HEK293 (cell line): ENCODE measurements around the gene GCH1.

Experiments used
- CTCF ChIA-PET: fragments of 350-600 bp; formaldehyde crosslinking; extraction: SDS; loops from one replicate; lab custom pipeline; 2021; ENCODE audit warnings: antibody characterized with exemption; lab: Yijun Ruan, JAX
- POLR2A ChIA-PET: fragments of 300-600 bp; formaldehyde crosslinking; extraction: SDS; loops from one replicate; lab custom pipeline; 2020; ENCODE audit warnings: antibody characterized with exemption, inconsistent platforms; lab: Yijun Ruan, JAX
- H3K27ac ChIP-seq: fragments of 200-500 bp; sonication (Bioruptor generic); 2 replicates; pipeline ENCODE4 v1.5.1; 2014; ENCODE audit warnings: low read depth, low read length, control low read depth, inconsistent platforms; ENCODE audit errors: extremely low read depth
- H3K36me3 ChIP-seq, 2 experiments: fragments of 200-500 bp in 1 of 2; sonication (Bioruptor generic) in 1 of 2; 1 replicate in 1 of 2; 2 replicates in 1 of 2; pipeline ENCODE4 v1.5.1; 2014 to 2017; ENCODE audit warnings: inconsistent platforms in 2 of 2, low read length in 2 of 2; ENCODE audit not compliant: control insufficient read depth in 2 of 2, insufficient read depth in 1 of 2
- H3K4me1 ChIP-seq: fragments of 200-500 bp; sonication (Bioruptor generic); 2 replicates; pipeline ENCODE4 v1.5.1; 2014; ENCODE audit warnings: mild to moderate bottlenecking, low read length, inconsistent platforms; ENCODE audit not compliant: control insufficient read depth, insufficient read depth
- H3K4me3 ChIP-seq: 2 replicates; pipeline ENCODE4 v1.5.1; 2011; ENCODE audit warnings: low read depth, mild to moderate bottlenecking, control low read depth, low read length, moderate library complexity
- H3K9me3 ChIP-seq: fragments of 200-500 bp; sonication (Bioruptor generic); 2 replicates; pipeline ENCODE4 v1.5.1; 2014; ENCODE audit warnings: low read depth, low read length, inconsistent platforms; ENCODE audit not compliant: control insufficient read depth, insufficient read depth
- KLF16 ChIP-seq: fragments of 450-650 bp; formaldehyde crosslinking; IDR thresholded peaks from 2 replicates; pipeline ENCODE4 v1.5.1; 2017; ENCODE audit warnings: missing biosample characterization, missing genetic modification characterization
- KLF7 ChIP-seq: fragments of 450-650 bp; formaldehyde crosslinking; IDR thresholded peaks from 2 replicates; pipeline ENCODE4 v1.5.1; 2016; ENCODE audit warnings: missing biosample characterization, missing genetic modification characterization, borderline replicate concordance
- REPIN1 ChIP-seq: fragments of 450-650 bp; formaldehyde crosslinking; IDR thresholded peaks from 2 replicates; pipeline ENCODE4 v1.5.1; 2017; ENCODE audit warnings: missing biosample characterization, missing genetic modification characterization, low read depth
- TSHZ1 ChIP-seq: fragments of 450-650 bp; formaldehyde crosslinking; IDR thresholded peaks from 2 replicates; pipeline ENCODE4 v1.5.1; 2016; ENCODE audit warnings: missing biosample characterization, missing genetic modification characterization, borderline replicate concordance
- ZBTB10 ChIP-seq: fragments of 450-650 bp; formaldehyde crosslinking; IDR thresholded peaks from 2 replicates; pipeline ENCODE4 v1.5.1; 2016; ENCODE audit warnings: missing biosample characterization, missing genetic modification characterization
- ZBTB21 ChIP-seq: fragments of 450-650 bp; formaldehyde crosslinking; IDR thresholded peaks from 2 replicates; pipeline ENCODE4 v1.5.1; 2017; ENCODE audit warnings: missing biosample characterization, missing genetic modification characterization
- ZFP3 ChIP-seq: fragments of 450-650 bp; formaldehyde crosslinking; IDR thresholded peaks from 2 replicates; pipeline ENCODE4 v1.5.1; 2016; ENCODE audit warnings: low read depth, missing biosample characterization, missing genetic modification characterization
- ZFP37 ChIP-seq: fragments of 450-650 bp; formaldehyde crosslinking; IDR thresholded peaks from 2 replicates; pipeline ENCODE4 v1.5.1; 2016; ENCODE audit warnings: missing biosample characterization, missing genetic modification characterization
- ZNF214 ChIP-seq: fragments of 450-650 bp; formaldehyde crosslinking; IDR thresholded peaks from 2 replicates; pipeline ENCODE4 v1.5.1; 2017; ENCODE audit warnings: missing biosample characterization, mild to moderate bottlenecking, missing genetic modification characterization, borderline replicate concordance
- ZNF26 ChIP-seq: fragments of 450-650 bp; formaldehyde crosslinking; IDR thresholded peaks from 2 replicates; pipeline ENCODE4 v1.5.1; 2016; ENCODE audit warnings: missing biosample characterization, missing genetic modification characterization
- ZNF280C ChIP-seq: fragments of 450-650 bp; formaldehyde crosslinking; IDR thresholded peaks from 2 replicates; pipeline ENCODE4 v1.5.1; 2016; ENCODE audit warnings: missing biosample characterization, missing genetic modification characterization
- ZNF48 ChIP-seq: fragments of 450-650 bp; formaldehyde crosslinking; IDR thresholded peaks from 2 replicates; pipeline ENCODE4 v1.5.1; 2016; ENCODE audit warnings: missing biosample characterization, missing genetic modification characterization
- ZNF518A ChIP-seq: fragments of 450-650 bp; formaldehyde crosslinking; conservative IDR thresholded peaks from 2 replicates; pipeline ENCODE4 v1.5.1; 2016; ENCODE audit warnings: low read depth, missing biosample characterization, missing genetic modification characterization
- ZNF558 ChIP-seq: fragments of 450-650 bp; formaldehyde crosslinking; IDR thresholded peaks from 2 replicates; pipeline ENCODE4 v1.5.1; 2016; ENCODE audit warnings: missing biosample characterization, missing genetic modification characterization
- ZNF658 ChIP-seq: fragments of 450-650 bp; formaldehyde crosslinking; IDR thresholded peaks from 2 replicates; pipeline ENCODE4; 2016; ENCODE audit warnings: missing biosample characterization, missing genetic modification characterization
- ZNF785 ChIP-seq: fragments of 450-650 bp; formaldehyde crosslinking; IDR thresholded peaks from 2 replicates; pipeline ENCODE4 v1.5.1; 2016; ENCODE audit warnings: missing biosample characterization, missing genetic modification characterization

Gene GCH1

GRCh38 chr14:54866588-54866987, 36.0 kb downstream of the GCH1 start:
- no peaks in the 10 kb centered on the region; a peak in 1 of 3 replicates for H3K36me3 ChIP-seq
- ChIA-PET POLR2A (no interaction called here), CTCF (interaction anchor here (0.7 to 0.8 kb wide), 2 partner anchors 34 to 48 kb away, joined by 3 to 5 read pairs; no protein-coding TSS in a partner anchor)
- no peak overlapping the region for H3K4me3 ChIP-seq
- H3K4me1 ChIP-seq: 0 out of 2 replicates have a peak, but pooled peaks cover 3% of the 10 kb centered on the region
- no peak overlapping the region for H3K27ac ChIP-seq
- TF ChIP-seq REPIN1 (no peak), ZNF26 (tag by site-specific recombination) (no peak), ZFP3 (tag by site-specific recombination) (no peak), ZBTB21 (tag by site-specific recombination) (no peak), ZFP37 (tag by site-specific recombination) (no peak), ZNF214 (tag by site-specific recombination) (no peak), ZNF785 (no peak), ZNF658 (tag by site-specific recombination) (no peak), KLF16 (tag by site-specific recombination) (no peak), KLF7 (tag by site-specific recombination) (no peak), ZNF558 (tag by site-specific recombination) (no peak), ZNF518A (tag by site-specific recombination) (no peak), ZBTB10 (tag by site-specific recombination) (no peak)
- no peaks in the 10 kb centered on the region for H3K9me3 ChIP-seq

- Histone ChIP-seq H3K4me3 (no peak overlapping the region), H3K4me1 (0 out of 2 replicates have a peak, but pooled peaks cover 3% of the 10 kb centered on the region), H3K27ac (no peak overlapping the region), H3K36me3 (peaks cover 0 to 4% of the 10 kb centered on the region in 2 experiments; a peak in 2 of 3 replicates), H3K9me3 (no peaks in the 10 kb centered on the region)
- POLR2A ChIA-PET: no interaction called here
- CTCF ChIA-PET: no interaction called here
- no peak for TF ChIP-seq ZNF280C
- TF ChIP-seq TSHZ1: no peak
- no peak for TF ChIP-seq ZNF48 (tag by site-specific recombination)
These were observed 38.1 kb downstream of the GCH1 start for GRCh38 chr14:54864526-54864925.
